HG03097 (cell line): ENCODE measurements around the gene SLC22A9.

Source experiments
- ATAC-seq: cut with Tn5 transposase; IDR thresholded peaks from one replicate; pipeline ENCODE4 v1.9.1; 2021; ENCODE audit not compliant: unreplicated experiment, low FRiP score

Gene SLC22A9

DNA sequence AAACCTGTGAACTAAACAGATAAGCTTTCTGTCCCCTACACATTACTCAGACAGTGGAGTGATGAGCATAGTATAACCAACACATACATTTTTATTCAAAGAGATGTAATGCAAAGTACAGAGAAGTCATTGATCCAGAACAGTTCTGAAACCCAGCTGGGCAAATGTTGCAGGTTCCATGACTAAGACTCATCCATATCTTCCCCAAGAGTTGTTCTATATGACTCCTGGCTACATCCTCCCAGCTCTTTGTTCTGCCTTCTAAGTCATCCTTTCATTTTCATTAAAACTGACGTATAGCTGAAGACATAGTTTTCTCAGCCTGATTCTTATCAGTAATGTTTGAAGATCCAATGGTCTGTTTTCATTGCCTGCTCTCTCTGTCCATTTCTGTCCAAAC is 74.1 kb downstream of the SLC22A9 start:
- ATAC-seq: no peak

DNA sequence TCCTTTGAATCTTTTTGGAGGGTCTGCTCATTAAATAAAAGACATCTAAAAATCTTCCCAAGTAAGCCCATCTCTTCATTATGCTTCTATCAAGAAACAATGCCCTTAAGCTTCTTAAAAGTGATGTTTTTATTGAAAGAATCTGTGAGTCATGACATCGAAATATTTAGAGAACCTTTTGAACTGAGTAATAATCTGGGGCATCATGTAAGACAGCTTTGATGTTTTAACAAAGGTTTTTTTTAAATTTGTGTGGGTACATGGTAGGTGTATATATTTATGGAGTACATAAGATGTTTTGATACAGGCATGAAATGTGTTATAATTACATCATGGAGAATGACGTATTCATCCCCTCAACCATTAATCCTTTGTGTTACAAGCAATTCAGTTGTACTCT is 74.6 kb downstream of the SLC22A9 start:
- no peak for ATAC-seq

DNA sequence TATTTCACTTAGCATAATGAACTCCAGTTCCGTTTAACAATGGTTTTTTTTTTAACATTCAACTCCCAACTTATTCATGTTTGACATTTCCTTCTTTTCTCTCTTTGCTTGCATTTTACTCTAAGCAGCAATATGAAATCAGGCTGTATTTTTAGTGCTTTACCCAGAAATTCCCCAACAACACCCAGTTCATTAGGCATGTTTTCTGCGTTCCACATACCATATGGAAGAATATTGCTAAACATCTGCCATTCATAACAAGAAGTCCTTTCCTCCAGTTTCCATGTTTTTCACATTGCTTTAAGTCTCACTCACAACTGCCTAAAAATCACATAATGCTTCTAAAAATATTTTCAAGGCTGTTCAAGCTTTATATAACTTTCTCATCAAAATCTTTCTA is 75.5 kb downstream of the SLC22A9 start:
- no peak for ATAC-seq

DNA sequence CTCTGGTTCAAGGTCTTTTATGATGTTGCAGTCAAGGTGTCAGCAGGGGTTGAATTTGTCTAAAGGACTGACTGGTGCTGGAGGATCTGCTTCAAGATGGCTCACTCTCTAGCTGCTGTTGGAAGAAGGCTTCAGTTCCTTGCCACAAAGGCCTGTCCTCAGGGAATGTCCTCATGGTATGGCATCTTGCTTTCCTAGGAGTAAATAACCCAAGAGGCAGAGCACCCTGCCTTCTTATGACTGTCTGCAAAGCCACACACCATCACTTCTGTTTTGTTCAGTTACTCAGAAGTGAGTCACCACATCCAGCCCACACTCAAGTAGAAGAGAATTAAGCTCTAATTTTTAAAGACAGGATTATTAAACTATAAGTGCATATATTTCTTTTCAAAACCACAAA is 76.1 kb downstream of the SLC22A9 start:
- ATAC-seq: no peak

DNA sequence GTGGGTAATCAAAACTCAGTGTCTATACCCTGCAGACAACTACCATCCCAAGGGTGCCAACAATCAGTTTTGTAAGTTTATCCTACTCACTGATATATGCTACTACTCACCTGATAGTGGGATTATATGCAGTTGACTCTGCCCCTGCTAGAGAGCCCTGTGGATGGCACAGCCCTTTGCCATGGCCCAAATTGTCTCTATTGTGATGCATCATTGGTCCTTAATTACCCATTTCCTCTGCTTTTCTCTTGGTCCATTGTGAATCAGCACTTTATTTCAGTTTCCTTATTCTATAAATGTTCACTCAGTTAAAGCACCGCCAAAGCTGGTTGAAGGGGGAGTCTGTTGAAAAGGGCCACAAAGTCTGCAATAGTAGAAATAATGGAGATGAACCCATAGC is 79.1 kb downstream of the SLC22A9 start:
- no peak for ATAC-seq

DNA sequence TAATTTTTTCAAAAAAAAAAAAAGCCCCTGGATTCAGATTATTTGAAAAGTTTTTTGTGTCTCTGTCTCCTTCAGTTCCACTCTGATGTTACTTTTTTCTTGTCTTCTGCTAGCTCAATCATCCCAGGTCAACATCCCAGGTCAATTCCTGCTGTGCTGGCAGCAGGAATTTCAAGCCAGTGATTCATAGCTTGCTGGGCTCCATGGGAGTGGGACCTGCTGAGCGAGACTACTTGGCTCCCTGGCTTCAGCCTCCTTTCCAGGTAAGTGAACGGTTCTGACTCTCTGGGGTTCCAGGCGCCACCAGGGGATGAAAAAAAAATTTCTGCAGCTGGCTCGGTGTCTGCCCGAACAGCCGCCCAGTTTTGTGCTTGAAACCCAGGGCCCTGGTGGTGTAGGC is 90.0 kb downstream of the SLC22A9 start:
- no peak for ATAC-seq
